ENCODE measurements around the gene MORF4L2.

The MORF4L2 gene

DNA sequence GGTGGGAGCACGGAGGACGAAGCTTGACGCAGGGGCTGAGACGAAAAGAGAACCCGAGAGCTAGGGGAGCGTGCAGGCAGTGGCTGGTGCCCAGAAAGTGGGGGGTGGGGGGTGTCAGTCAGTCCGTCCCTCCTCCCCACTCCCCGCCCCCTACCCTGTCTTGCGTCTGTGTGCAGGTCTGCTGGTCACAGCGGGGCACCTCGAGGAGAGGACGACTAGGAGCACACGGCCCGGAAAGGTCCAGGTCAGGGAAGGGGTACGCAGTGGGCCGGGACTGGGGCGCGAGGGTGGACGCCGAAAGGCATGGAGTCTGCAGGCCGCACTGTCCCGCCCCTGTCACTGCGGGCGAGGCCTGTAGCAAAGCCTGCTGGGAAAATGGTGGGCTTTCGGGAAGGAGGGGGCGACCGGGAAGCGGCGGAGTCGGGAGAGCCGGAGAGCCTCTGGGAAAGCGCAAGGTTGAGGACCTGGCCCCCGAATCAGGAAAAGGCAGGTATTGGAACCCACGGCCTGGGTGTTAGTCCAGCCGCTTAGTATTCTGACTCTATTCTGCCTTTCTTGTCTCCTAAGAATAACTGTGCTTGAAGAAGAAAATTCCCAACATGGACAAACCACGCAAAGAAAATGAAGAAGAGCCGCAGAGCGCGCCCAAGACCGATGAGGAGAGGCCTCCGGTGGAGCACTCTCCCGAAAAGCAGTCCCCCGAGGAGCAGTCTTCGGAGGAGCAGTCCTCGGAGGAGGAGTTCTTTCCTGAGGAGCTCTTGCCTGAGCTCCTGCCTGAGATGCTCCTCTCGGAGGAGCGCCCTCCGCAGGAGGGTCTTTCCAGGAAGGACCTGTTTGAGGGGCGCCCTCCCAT is 57.0 kb downstream of the MORF4L2 start:
- Histone ChIP-seq H3K27ac (ENCODE audit: low read depth, low read length) (peak overlapping the region; percentile 79), H3K9ac (ENCODE audit: low read depth, low read length) (peak overlapping the region; percentile 47)

DNA sequence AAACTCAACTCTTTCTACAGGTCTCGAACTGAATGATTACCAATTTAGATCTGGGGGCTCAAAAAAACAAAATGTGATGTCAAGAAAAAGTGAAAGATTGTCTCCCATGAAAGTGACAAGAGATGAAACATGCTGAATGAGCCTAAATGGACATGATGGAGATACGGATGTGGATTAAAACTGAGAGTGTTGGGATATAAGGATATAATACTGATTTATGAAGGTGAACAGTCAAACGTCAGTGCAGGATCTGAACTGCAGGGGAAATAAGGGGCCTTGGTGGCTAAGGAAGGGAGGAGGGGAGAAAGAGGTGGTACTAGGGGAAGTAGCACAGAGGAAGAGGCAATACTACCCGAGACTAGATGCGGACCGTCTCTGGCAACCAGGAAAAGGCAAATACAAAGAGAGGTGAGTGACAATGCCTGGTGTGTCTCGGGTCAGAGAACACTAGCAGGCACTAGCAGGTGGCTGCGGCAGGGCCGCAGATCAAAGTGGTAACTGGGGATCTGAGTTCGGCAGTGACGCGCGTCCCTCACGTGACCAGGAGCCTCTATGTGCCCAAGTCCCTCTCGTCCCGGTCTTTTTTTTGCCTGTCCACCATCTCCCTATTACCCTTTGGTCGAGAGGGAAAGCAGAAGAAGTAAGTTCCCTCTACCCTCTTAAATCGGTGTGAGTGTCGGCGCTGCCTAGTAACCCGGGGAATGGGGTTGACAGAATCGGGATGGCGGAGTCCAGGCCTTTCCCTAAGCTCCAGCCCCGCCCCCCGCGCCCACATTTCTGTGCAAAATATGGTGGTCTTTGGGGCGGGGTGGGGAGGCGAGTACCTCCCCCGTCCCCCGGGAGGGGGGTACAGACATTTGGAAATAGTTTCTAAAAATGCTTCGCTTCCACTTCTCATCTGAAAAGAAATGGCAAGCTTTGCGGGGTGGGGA is 57.8 kb downstream of the MORF4L2 start, which contains the start of gene TCEAL1:
TCEAL1 (plus strand) TSS at position 590 of the 932 bp plus-strand sequence. CDS start 942 bp downstream, outside the sequence.
- Histone ChIP-seq H3K27me3 (ENCODE audit: control insufficient read depth, insufficient read depth, low read length) (no peaks in the 10 kb centered on the region), H3K4me1 (ENCODE audit: control insufficient read depth, insufficient read depth, low read length) (peaks cover 18% of the 10 kb centered on the region), H3K27ac (ENCODE audit: low read depth, low read length) (peak within 1 kb of the TSS; percentile 79), H3K9ac (ENCODE audit: low read depth, low read length) (peak within 1 kb of the TSS; percentile 47), H3K36me3 (ENCODE audit: control insufficient read depth, insufficient read depth, low read length) (no peaks in the 10 kb centered on the region), H3K9me3 (ENCODE audit: control insufficient read depth, insufficient read depth, low read length) (no peaks in the 10 kb centered on the region), H3K4me3 (ENCODE audit: low read depth, low read length) (peak within 1 kb of the TSS; percentile 72)

More for the DNA sequence above, 57.0 kb downstream of the MORF4L2 start:
- H3K9me3 ChIP-seq (ENCODE audit: control insufficient read depth, insufficient read depth, low read length): no peaks in the 10 kb centered on the region
- peak overlapping the region; percentile 72 for H3K4me3 ChIP-seq (ENCODE audit: low read depth, low read length)
- H3K36me3 ChIP-seq (ENCODE audit: control insufficient read depth, insufficient read depth, low read length): no peaks in the 10 kb centered on the region
- no peaks in the 10 kb centered on the region for H3K27me3 ChIP-seq (ENCODE audit: control insufficient read depth, insufficient read depth, low read length)
- peaks cover 14% of the 10 kb centered on the region for H3K4me1 ChIP-seq (ENCODE audit: control insufficient read depth, insufficient read depth, low read length)

DNA sequence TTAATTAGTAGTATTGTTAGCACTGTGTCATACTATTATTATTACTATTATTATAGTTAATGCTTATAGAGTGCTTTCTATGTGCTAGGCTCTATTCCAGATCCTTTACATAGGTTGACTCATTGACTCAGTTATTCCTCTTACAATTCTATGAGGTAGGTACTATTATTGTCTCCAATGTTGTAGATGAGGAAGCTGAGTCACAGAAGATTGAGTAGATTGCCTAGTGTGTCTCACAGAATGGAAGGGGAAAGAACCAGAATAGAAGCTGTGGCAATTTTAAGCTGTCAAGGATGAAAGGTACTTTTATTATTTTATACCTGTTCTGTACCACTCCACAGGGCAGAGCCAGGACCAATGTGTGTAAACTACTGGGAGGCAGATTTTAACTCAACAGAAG is 59.6 kb downstream of the MORF4L2 start:
- H3K4me1 ChIP-seq (ENCODE audit: control insufficient read depth, insufficient read depth, low read length): peaks cover 18% of the 10 kb centered on the region
- H3K9me3 ChIP-seq (ENCODE audit: control insufficient read depth, insufficient read depth, low read length): no peaks in the 10 kb centered on the region
- H3K4me3 ChIP-seq (ENCODE audit: low read depth, low read length): no peak overlapping the region
- no peak overlapping the region for H3K27ac ChIP-seq (ENCODE audit: low read depth, low read length)
- H3K27me3 ChIP-seq (ENCODE audit: control insufficient read depth, insufficient read depth, low read length): no peaks in the 10 kb centered on the region
- H3K9ac ChIP-seq (ENCODE audit: low read depth, low read length): no peak overlapping the region
- H3K36me3 ChIP-seq (ENCODE audit: control insufficient read depth, insufficient read depth, low read length): no peaks in the 10 kb centered on the region
